ENCODE measurements around the gene SCYGR4.

DNA sequence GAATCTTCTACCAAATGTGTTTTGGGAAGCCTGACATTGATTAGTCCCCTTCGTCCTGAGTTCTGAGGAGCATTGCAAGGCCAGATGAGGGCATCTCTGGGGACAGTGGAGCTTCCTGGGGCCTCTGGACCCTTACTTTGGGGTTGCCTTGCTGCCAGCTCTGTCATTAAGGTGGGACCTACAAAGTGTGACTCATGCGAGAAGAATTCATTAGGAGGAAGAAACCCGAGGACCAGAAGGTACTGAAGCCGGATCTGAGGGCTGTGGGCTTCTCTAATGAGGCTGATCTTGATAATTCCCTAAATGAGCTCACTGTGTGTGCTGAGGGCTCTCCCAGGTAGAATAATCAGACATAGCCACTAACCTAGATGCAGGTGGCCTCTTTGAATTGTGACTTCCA is 19.3 kb upstream of the SCYGR4 start:
- TF ChIP-seq, protein P1, sequence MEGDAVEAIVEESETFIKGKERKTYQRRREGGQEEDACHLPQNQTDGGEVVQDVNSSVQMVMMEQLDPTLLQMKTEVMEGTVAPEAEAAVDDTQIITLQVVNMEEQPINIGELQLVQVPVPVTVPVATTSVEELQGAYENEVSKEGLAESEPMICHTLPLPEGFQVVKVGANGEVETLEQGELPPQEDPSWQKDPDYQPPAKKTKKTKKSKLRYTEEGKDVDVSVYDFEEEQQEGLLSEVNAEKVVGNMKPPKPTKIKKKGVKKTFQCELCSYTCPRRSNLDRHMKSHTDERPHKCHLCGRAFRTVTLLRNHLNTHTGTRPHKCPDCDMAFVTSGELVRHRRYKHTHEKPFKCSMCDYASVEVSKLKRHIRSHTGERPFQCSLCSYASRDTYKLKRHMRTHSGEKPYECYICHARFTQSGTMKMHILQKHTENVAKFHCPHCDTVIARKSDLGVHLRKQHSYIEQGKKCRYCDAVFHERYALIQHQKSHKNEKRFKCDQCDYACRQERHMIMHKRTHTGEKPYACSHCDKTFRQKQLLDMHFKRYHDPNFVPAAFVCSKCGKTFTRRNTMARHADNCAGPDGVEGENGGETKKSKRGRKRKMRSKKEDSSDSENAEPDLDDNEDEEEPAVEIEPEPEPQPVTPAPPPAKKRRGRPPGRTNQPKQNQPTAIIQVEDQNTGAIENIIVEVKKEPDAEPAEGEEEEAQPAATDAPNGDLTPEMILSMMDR (IDR thresholded peaks at IDR 0.05) = no peak
- TF ChIP-seq POLR2AphosphoS5 (IDR thresholded peaks at IDR 0.05) (no peak), POLR2A (IDR thresholded peaks at IDR 0.05; ENCODE audit: low read depth) (no peak)

Measured in esophagus muscularis mucosa (tissue), 3 donors.